B cell (primary cell): Measurements from ENCODE around the gene FIBP. TPM values are rescaled to one million over a fixed set of nuclear protein-coding genes. Genes with fewer than 3 reads are reported as not detected.

Experiments
- ATAC-seq: fragments of 200-7000 bp; cut with Tn5 transposase; one replicate; pipeline ENCODE4 v1.10.0; 2021; ENCODE audit warnings: low read depth, mild to moderate bottlenecking, moderate number of reproducible peaks, moderate library complexity
- CTCF ChIA-PET: fragments of 350-600 bp; sonication (Branson Sonifier 250); formaldehyde crosslinking; loops from one replicate; lab custom pipeline; 2021; ENCODE audit warnings: antibody characterized with exemption, inconsistent platforms; lab: Charles Lee
- POLR2A ChIA-PET: fragments of 350-600 bp; sonication (Branson Sonifier 250); formaldehyde crosslinking; loops from one replicate; lab custom pipeline; 2021; ENCODE audit warnings: antibody characterized with exemption; lab: Charles Lee
- DNase-seq: peaks from one replicate; pipeline ENCODE4 v3.0.0; 2013
- H2AFZ ChIP-seq: 2 replicates; pipeline ENCODE4 v1.6.1; 2012; ENCODE audit warnings: mild to moderate bottlenecking, low read depth, low read length; ENCODE audit not compliant: insufficient read depth, poor library complexity, severe bottlenecking
- H3K27ac ChIP-seq, 2 donors: 1 replicate in 1 of 2; 2 replicates in 1 of 2; pipeline ENCODE4 v1.5.1; 2012 to 2013; ENCODE audit warnings: low read length in 2 of 2, mild to moderate bottlenecking in 2 of 2, moderate library complexity in 1 of 2
- H3K27me3 ChIP-seq, 4 experiments: fragments of 200-600 bp in 1 of 4; sonication (generic) in 1 of 4; replicated peaks in 1 of 4; 1 replicate in 2 of 4; 2 replicates in 2 of 4; pipeline versions ENCODE4 v1.6.1 to v1.7.0; 2013 to 2016; ENCODE audit warnings: low read length in 3 of 4, mild to moderate bottlenecking in 2 of 4, mixed read lengths in 1 of 4, moderate library complexity in 1 of 4; ENCODE audit not compliant: insufficient read depth in 4 of 4, control insufficient read depth in 3 of 4; ENCODE audit errors: control extremely low read depth in 1 of 4
- H3K36me3 ChIP-seq, 2 experiments: replicated peaks in 1 of 2; 1 replicate in 1 of 2; 2 replicates in 1 of 2; pipeline versions ENCODE4 v1.6.1 to v1.7.1; 2013; ENCODE audit warnings: low read length in 1 of 2; ENCODE audit not compliant: insufficient read depth in 2 of 2, control insufficient read depth in 1 of 2; ENCODE audit errors: control extremely low read depth in 1 of 2, extremely low read depth in 1 of 2
- H3K4me1 ChIP-seq, 2 donors: fragments of 200-600 bp in 1 of 2; sonication (generic) in 1 of 2; 1 replicate in 1 of 2; 2 replicates in 1 of 2; pipeline versions ENCODE4 v1.5.1 to v1.6.1; 2013 to 2017; ENCODE audit warnings: low read length in 2 of 2; ENCODE audit not compliant: control insufficient read depth in 2 of 2, insufficient read depth in 2 of 2
- H3K4me2 ChIP-seq: replicated peaks from 2 replicates; pipeline ENCODE3; 2012; ENCODE audit warnings: mild to moderate bottlenecking, low read depth, low read length; ENCODE audit not compliant: poor library complexity, severe bottlenecking
- H3K4me3 ChIP-seq, 5 experiments: fragments of 200-600 bp in 1 of 5; sonication (generic) in 1 of 5; 1 replicate in 3 of 5; 2 replicates in 2 of 5; pipeline versions ENCODE4 v1.5.1 to v1.7.0; 2011 to 2016; ENCODE audit warnings: low read length in 4 of 5, mild to moderate bottlenecking in 4 of 5, low read depth in 2 of 5, control low read depth in 1 of 5, moderate library complexity in 1 of 5; ENCODE audit not compliant: insufficient read depth in 1 of 5; ENCODE audit errors: control extremely low read depth in 1 of 5, extremely low read depth in 1 of 5
- H3K79me2 ChIP-seq: fragments of 200-600 bp; sonication (generic); one replicate; pipeline ENCODE4 v1.6.0; 2016; ENCODE audit warnings: low read length; ENCODE audit not compliant: control insufficient read depth, insufficient read depth
- H3K9ac ChIP-seq: fragments of 200-600 bp; sonication (generic); 2 replicates; pipeline ENCODE4 v1.6.1; 2017; ENCODE audit warnings: mild to moderate bottlenecking, low read length, moderate library complexity
- H3K9me3 ChIP-seq, 3 donors: one replicate each; pipeline versions ENCODE4 v1.6.1 to v1.7.1; 2013; ENCODE audit warnings: low read length in 2 of 3; ENCODE audit not compliant: control insufficient read depth in 2 of 3, insufficient read depth in 1 of 3; ENCODE audit errors: control extremely low read depth in 1 of 3
- H4K20me1 ChIP-seq: 2 replicates; pipeline ENCODE4 v1.6.0; 2012; ENCODE audit warnings: mild to moderate bottlenecking, low read length; ENCODE audit not compliant: insufficient read depth, control insufficient read depth, poor library complexity, severe bottlenecking
- H3K27ac Mint-ChIP-seq: one replicate; pipeline ENCODE4 v1.8.0; 2021; ENCODE audit warnings: mixed read lengths
- H3K27me3 Mint-ChIP-seq: one replicate; pipeline ENCODE4 v1.8.0; 2021; ENCODE audit warnings: mixed read lengths
- H3K4me1 Mint-ChIP-seq: one replicate; pipeline ENCODE4 v1.8.0; 2021; ENCODE audit warnings: mixed read lengths
- H3K4me3 Mint-ChIP-seq: one replicate; pipeline ENCODE4 v1.8.0; 2021; ENCODE audit warnings: mixed read lengths
- H3K9me3 Mint-ChIP-seq: one replicate; pipeline ENCODE4 v1.8.0; 2022; ENCODE audit warnings: mixed read lengths; ENCODE audit not compliant: insufficient read depth
- EZH2 ChIP-seq: IDR thresholded peaks from 2 replicates; pipeline ENCODE4 v1.6.1; 2012; ENCODE audit warnings: borderline replicate concordance, low read depth, mild to moderate bottlenecking, moderate library complexity, low read length; ENCODE audit not compliant: insufficient read depth, poor library complexity, severe bottlenecking
- WGBS: methylation state at CpG from one replicate; pipeline ENCODE4 v1.1.5; 2013; ENCODE audit warnings: missing lambda C conversion rate; ENCODE audit not compliant: insufficient coverage; 5-methylcytosine and 5-hydroxymethylcytosine counted together
- intact Hi-C: fragments of 100-400 bp; cut with micrococcal nuclease; formaldehyde crosslinking; loops from one replicate; pipeline ENCODE4 v1.10.0; 2022
- polyA plus RNA-seq: library from polyadenylated mRNA; depleted of rRNA; stranded (reverse); fragments of >200 nt; gene quantifications from 2 replicates; pipeline ENCODE4 v1.2.3, GENCODE V29; 2012
- total RNA-seq, 2 donors: library from RNA; stranded (reverse); fragments of 120-200 nt in 1 of 2; gene quantifications; 1 replicate in 1 of 2; 2 replicates in 1 of 2; pipeline versions ENCODE4 v1.2.3 to v1.2.4, GENCODE V29; 2013 to 2022
- TF ChIP-seq, protein P1 (sequence below): fragments of 200-600 bp; IDR thresholded peaks from one replicate; pipeline ENCODE4 v1.8.0; 2022; ENCODE audit warnings: antibody characterized with exemption, mild to moderate bottlenecking

Gene FIBP
- total and polyA plus RNA-seq, 2 donors (not counting 1 experiment from before 2014, with no cell fraction given), result 63.4 to 128 TPM

DNA sequence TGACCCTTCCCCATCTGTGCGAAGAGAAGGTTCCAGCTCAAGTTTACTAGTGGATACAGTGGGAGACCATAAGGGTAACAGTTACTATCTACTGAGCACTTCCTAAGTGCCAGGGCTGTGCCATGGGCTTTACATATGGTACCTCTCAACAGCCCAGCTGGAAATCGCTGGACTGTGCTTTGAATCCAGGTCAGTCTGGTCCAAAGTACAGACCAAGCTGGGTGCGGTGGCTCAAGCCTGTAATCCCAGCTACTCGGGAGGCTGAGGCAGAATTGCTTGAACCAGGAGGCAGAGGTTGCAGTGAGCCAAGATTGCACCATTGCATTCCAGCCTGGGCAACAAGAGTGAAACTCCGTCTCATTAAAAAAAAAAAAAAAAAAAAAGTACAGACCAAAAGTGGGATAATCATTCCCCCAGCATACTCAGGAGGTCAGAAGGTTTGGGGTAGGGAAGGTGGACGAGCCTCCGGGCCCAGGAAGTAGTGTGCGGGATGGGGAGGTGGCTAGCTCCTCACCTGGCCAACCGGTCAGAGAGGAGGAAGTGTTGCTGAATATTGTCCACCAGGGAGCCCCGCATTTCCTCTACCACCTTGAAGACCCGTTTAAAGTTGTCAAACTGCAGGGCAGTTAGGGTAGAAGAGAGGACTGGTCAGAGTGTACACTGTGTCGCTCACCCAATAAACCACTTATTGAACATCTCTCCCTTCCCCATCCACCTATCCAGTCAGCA is 2.3 kb downstream of the FIBP start:
- Histone ChIP-seq H3K4me3 (no peak overlapping the region), H3K79me2 (peaks cover 24% of the 10 kb centered on the region), H3K27me3 (no peaks in the 10 kb centered on the region), H3K4me2 (no peak overlapping the region), H4K20me1 (peaks cover 9% of the 10 kb centered on the region), H2AFZ (no peak overlapping the region), H3K36me3 (peaks cover 0 to 31% of the 10 kb centered on the region in 2 experiments), H3K4me1 (peaks cover 28 to 44% of the 10 kb centered on the region in 2 donors), H3K27ac (no peak overlapping the region), H3K9me3 (no peaks in the 10 kb centered on the region), H3K9ac (no peak overlapping the region)
- no peak for TF ChIP-seq EZH2
- TF ChIP-seq, protein P1, sequence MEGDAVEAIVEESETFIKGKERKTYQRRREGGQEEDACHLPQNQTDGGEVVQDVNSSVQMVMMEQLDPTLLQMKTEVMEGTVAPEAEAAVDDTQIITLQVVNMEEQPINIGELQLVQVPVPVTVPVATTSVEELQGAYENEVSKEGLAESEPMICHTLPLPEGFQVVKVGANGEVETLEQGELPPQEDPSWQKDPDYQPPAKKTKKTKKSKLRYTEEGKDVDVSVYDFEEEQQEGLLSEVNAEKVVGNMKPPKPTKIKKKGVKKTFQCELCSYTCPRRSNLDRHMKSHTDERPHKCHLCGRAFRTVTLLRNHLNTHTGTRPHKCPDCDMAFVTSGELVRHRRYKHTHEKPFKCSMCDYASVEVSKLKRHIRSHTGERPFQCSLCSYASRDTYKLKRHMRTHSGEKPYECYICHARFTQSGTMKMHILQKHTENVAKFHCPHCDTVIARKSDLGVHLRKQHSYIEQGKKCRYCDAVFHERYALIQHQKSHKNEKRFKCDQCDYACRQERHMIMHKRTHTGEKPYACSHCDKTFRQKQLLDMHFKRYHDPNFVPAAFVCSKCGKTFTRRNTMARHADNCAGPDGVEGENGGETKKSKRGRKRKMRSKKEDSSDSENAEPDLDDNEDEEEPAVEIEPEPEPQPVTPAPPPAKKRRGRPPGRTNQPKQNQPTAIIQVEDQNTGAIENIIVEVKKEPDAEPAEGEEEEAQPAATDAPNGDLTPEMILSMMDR, result no peak
- H3K4me1 Mint-ChIP-seq, result peaks cover 53% of the 10 kb centered on the region
- DNase-seq, result no peak
- no peaks in the 10 kb centered on the region for H3K27me3 Mint-ChIP-seq
- no peak for ATAC-seq
- no peak overlapping the region for H3K27ac Mint-ChIP-seq
- ChIA-PET POLR2A (interaction anchor here (2.3 to 3.3 kb wide), 2 partner anchors 12 to 27 kb away, joined by 11 to 13 read pairs; partner anchors contain the start of genes CFL1 and MUS81), CTCF (interaction anchor here (0.7 to 15.5 kb wide), 28 partner anchors 10 to 1035 kb away, joined by 3 to 244 read pairs (median 10); partner anchors contain the start of genes AP5B1, C11orf68, CFL1 and FOSL1)
- H3K9me3 Mint-ChIP-seq, result no peaks in the 10 kb centered on the region
- 97% methylated on average over 3 of the region's 12 CpGs for WGBS
- H3K4me3 Mint-ChIP-seq, result peak overlapping the region; percentile 98
- intact Hi-C loops, result no loop called here

DNA sequence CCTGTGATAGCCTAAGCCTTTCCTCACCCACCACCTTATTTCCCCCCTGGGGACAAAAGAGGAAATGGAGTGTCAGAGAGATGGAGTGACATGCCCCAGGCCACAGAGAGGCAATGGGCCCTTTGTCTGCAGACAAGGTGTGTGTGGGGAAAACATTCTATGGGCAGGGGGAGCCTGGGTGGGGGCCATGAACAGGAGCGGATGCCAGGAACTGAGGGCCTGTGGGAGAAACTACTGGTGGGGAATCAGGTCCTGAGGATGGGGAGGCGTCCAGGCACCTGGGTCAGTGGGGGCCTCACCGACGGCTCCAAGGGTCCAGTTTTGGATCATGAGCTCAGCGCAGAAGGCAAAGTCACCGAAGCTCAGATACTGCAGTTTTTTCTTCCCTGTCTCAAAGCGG is 3.0 kb downstream of the FIBP start:
- H3K9ac ChIP-seq, result no peak overlapping the region
- ChIA-PET POLR2A (interaction anchor here (0.5 to 3.3 kb wide), 4 partner anchors 12 to 174 kb away, joined by 4 to 13 read pairs (median 10); partner anchors contain the start of genes CFL1, KAT5 and MUS81), CTCF (interaction anchor here (0.5 to 15.5 kb wide), 43 partner anchors 10 to 324 kb away, joined by 3 to 244 read pairs (median 9); partner anchors contain the start of genes AP5B1, BANF1, C11orf68 and CFL1)
- peaks cover 24% of the 10 kb centered on the region for H3K79me2 ChIP-seq
- no peak overlapping the region for H2AFZ ChIP-seq
- no peaks in the 10 kb centered on the region for H3K9me3 ChIP-seq
- no peak overlapping the region for H3K4me3 ChIP-seq
- Mint-ChIP-seq H3K27ac (peak overlapping the region; percentile 15), H3K4me1 (peaks cover 55% of the 10 kb centered on the region), H3K27me3 (no peaks in the 10 kb centered on the region), H3K4me3 (no peak overlapping the region), H3K9me3 (no peaks in the 10 kb centered on the region)
- H3K36me3 ChIP-seq, result peaks cover 0 to 31% of the 10 kb centered on the region in 2 experiments
- ATAC-seq (no peak), DNase-seq (no peak)
- 99% methylated on average over 7 of the region's 7 CpGs for WGBS
- H3K27ac ChIP-seq, result peak overlapping the region in 1 of 2 donors; percentile 42
- H3K4me2 ChIP-seq, result peak overlapping the region; percentile 10
- peaks cover 5% of the 10 kb centered on the region for H4K20me1 ChIP-seq
- intact Hi-C loops, result no loop called here
- TF ChIP-seq EZH2, result no peak
- TF ChIP-seq, protein P1, result no peak
- H3K4me1 ChIP-seq, result peaks cover 30 to 46% of the 10 kb centered on the region in 2 donors
- no peaks in the 10 kb centered on the region for H3K27me3 ChIP-seq
